A549 treated with Hydrocortisone at 1 μM for 4 hours (cell line): ENCODE measurements around the gene GTPBP2. TPM values are rescaled to one million over a fixed set of nuclear protein-coding genes. Genes with fewer than 3 reads are reported as not detected.

Experiments
- total RNA-seq: library from RNA; stranded (reverse); fragments of 200-300 nt; extraction: Qiagen RNA extraction; gene quantifications from 5 replicates; pipeline ENCODE4 v1.2.3, GENCODE V29; 2022

Gene GTPBP2
- 13.9 to 19.2 TPM (median 18.4 TPM) in 5 replicates for total RNA-seq

GRCh38 chr6:43629104-43629504 lies at the start of gene GTPBP2:
Gene GTPBP2, minus strand, starts transcription at chr6:43629264. Its CDS starts 102 bp downstream, at chr6:43629162.

GRCh38 chr6:43644940-43645612 lies 16.0 kb upstream of the GTPBP2 start, which contains the start of gene RSPH9:
Gene RSPH9, plus strand, starts transcription at chr6:43645036. Its CDS starts 63 bp downstream, at chr6:43645099.

GRCh38 chr6:43635387-43636307 lies 6.6 kb upstream of the GTPBP2 start, which contains the start of gene MAD2L1BP:
Gene MAD2L1BP, plus strand, starts transcription at chr6:43635840. Its CDS starts 36 bp downstream, at chr6:43635876.

GRCh38 chr6:43575772-43576551 lies 53.1 kb downstream of the GTPBP2 start, which contains the start of the genes POLH and XPO5:
Gene POLH, plus strand, starts transcription at chr6:43576185. Its CDS starts 6,135 bp downstream, at chr6:43582320.
Gene XPO5, minus strand, starts transcription at chr6:43576038. Its CDS starts 174 bp downstream, at chr6:43575864.

Other genes starting within 250 kb of the GTPBP2 start
- gene ABCC10, start 201.7 kb downstream of the GTPBP2 start, total RNA-seq, result 7.7 to 10.6 TPM (median 9.2 TPM) in 5 replicates
- 5.6 to 8.1 TPM (median 7.6 TPM) in 5 replicates for gene DLK2, start 173.7 kb downstream of the GTPBP2 start, total RNA-seq
- 17.8 to 19.6 TPM (median 18.8 TPM) in 5 replicates for gene TJAP1, start 151.7 kb downstream of the GTPBP2 start, total RNA-seq
- 0.71 to 1.4 TPM (median 1.1 TPM) in 5 replicates for gene LRRC73, start 118.9 kb downstream of the GTPBP2 start, total RNA-seq
- 64.0 to 74.4 TPM (median 71.7 TPM) in 5 replicates for gene YIPF3, start 112.3 kb downstream of the GTPBP2 start, total RNA-seq
- 44.0 to 54.8 TPM (median 47.0 TPM) in 5 replicates for gene POLR1C, start 112.2 kb downstream of the GTPBP2 start, total RNA-seq
- 24.5 to 32.5 TPM (median 26.6 TPM) in 5 replicates for gene XPO5, start 53.2 kb downstream of the GTPBP2 start, total RNA-seq
- gene POLH, start 53.1 kb downstream of the GTPBP2 start, total RNA-seq, result 7.6 to 11.6 TPM (median 10.3 TPM) in 5 replicates
- 33.7 to 38.3 TPM (median 36.7 TPM) in 5 replicates for gene MAD2L1BP, start 6.6 kb upstream of the GTPBP2 start, total RNA-seq
- gene RSPH9, start 15.8 kb upstream of the GTPBP2 start, total RNA-seq, result 0.14 to 0.33 TPM (median 0.17 TPM) in 5 replicates
- gene MRPS18A, start 58.5 kb upstream of the GTPBP2 start, total RNA-seq, result 46.1 to 48.8 TPM (median 48.0 TPM) in 5 replicates
- gene VEGFA, start 140.9 kb upstream of the GTPBP2 start, total RNA-seq, result 27.9 to 35.6 TPM (median 34.2 TPM) in 5 replicates